ENCODE data around the gene SNX18.
A peak's percentile ranks its signal among the peaks of the same experiment; 100 is the strongest.

SNX18 gene

DNA sequence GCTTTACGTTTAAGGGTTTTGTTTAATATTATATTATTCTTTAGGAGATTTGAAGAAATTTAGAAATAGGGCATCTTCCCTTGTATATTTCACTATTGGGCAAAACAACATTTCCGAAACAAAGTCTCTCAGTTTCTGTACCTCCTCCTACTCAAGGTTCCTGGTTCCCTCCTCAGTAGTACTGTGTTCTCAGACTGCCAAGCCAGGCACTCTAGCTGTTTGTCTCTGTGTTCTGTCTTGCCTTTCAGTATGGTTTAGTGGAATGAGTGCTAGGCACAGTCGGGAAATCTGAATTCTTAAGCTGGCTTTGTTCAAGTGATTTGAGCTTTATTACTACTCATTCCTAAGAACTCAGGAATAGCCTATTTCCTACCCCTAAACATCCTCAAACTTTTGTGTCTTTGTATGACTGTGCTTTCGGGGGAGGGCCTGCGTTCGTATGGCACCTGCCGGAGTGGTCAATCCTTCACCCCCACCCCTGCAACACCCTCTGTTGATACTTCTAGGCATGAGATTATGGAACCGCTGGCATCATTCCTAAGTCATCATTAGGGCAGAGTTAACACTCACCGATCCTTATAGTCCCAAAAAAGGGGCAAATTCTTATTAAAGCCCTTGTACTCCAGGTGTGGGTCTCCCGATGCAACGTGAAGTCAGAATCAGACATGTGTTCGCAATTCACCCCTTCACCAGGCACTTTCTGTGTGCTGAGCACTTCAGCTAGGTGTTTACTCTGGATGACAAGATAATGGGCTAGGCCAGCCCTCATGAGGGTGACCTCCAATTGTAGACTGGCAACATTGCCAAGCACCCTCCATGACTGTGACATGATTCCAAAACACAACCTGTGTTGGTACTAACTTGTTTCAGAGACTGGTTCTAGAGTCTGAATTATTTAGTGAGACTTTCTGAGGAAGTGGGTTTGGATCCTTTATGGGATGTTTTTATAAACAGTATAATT is 24.5 kb downstream of the SNX18 start:
- no peak for DNase-seq (ENCODE audit: low spot score)

DNA sequence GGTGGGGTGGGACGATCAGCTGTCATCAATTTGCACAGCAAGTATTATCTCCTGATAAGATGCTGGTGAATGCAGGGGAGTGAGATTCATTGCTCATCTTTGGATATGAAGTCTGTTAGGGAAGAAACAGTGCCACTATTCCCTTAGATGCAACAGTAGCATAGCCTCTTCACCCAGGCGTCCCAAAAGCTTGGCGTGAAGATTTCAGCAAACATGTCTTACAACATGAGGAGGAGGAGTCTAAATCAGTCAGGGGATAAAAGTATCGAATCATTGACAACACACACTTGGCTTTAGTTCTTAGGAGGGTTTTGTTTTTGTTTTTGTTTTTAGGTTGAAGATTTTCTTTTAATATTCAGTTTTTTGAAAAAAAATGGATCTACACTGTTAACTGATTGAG is 26.5 kb downstream of the SNX18 start:
- no peak for DNase-seq (ENCODE audit: low spot score)

DNA sequence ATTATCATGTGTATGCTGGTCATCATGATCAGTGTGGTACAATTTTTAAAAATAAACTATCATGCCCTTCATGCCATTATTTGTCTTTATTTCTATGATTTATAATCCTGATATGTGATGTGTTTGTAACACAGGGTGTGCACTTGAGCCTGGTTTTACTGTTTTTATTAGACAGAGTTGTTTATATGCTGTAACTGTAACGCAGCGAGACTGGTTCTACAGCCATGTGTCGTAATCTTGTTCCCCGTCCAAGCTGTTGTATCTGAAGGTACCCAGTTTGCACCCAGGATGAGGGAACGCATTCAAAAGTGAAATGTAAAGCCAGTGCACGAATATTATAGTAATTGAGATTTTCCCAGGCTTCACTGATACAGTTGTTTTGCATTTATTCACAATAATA is 28.2 kb downstream of the SNX18 start:
- no peak for DNase-seq (ENCODE audit: low spot score)

DNA sequence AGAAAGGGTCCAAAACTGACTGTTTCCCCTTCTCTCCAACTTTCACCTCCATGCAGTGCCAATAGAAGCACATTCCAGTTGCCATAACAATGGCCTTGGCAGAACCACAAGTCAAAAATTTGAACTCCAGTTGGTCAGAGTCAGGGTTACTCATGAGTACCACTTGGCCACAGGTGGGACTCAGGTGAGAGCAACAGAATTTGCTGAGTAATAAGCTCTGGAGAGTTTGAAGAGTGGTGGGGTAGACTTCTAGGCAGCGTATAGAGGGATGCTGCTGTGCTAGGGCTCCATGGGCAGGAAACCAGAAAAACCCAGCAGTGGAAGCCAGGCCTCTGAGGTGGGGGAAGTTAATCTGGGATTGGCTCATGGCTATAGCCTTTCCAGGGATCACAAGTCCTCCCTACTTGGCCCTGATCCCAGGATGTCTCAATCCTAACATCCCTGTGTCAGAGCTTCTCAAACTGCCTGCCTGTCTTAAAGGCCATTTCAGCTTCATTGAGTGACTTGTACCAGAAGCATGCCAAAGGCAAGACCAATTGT is 30.2 kb downstream of the SNX18 start:
- DNase-seq (ENCODE audit: low spot score) = no peak

DNA sequence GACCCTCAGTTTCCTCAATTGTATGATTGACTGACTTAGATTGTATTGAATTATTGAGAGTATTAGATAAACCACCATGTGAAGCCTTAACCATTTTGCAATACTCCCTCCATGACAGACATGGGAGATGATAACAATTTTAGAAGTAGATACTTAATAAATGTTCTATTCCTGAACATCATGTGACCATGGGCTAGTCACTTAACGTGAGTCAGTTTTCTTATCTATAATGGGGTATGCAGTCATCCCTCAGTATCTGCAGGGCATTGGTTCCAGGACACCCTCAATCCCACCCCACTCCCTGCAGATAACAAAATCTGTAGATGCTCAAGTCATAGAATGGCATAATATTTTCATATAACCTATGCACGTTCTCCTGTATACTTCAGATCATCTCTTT is 31.0 kb downstream of the SNX18 start:
- DNase-seq (ENCODE audit: low spot score) = no peak

GRCh38 chr5:54551292-54551691 is 33.7 kb downstream of the SNX18 start:
- DNase-seq (ENCODE audit: low spot score) = no peak

- DNase-seq (ENCODE audit: low spot score) = peak; percentile 81
Observed at GRCh38 chr5:54551926-54552325, 34.4 kb downstream of the SNX18 start.

- no peak for DNase-seq (ENCODE audit: low spot score)
Observed at GRCh38 chr5:54552446-54552845, 34.9 kb downstream of the SNX18 start.

DNA sequence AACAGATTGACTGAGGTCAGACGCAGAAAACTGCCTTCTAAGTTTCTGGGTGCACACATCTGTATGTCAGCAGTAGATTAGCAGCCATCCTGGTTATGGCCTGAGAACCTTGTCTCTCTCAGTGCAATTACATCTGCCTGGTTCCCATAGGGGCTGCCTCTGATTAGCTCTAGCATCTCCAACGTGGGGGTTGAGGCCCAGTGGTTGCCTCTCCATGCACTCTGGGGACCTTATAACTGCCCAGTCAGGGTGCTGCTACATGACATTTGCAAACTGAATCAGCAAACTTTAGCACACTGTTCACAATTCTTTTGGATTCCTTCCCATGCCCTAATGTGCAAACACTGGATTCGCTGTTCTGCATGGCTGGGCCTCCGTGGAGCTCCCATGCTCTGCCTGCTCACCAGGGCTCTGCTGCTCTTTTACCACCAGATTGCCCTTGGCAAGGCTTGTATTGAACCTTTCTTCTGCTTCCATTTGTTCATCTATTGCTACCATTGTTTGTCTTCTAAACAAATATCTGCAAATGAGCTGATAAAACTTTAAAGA is 36.2 kb downstream of the SNX18 start:
- DNase-seq (ENCODE audit: low spot score) = peak; percentile 90

GRCh38 chr5:54556141-54556540 is 38.6 kb downstream of the SNX18 start:
- no peak for DNase-seq (ENCODE audit: low spot score)

DNA sequence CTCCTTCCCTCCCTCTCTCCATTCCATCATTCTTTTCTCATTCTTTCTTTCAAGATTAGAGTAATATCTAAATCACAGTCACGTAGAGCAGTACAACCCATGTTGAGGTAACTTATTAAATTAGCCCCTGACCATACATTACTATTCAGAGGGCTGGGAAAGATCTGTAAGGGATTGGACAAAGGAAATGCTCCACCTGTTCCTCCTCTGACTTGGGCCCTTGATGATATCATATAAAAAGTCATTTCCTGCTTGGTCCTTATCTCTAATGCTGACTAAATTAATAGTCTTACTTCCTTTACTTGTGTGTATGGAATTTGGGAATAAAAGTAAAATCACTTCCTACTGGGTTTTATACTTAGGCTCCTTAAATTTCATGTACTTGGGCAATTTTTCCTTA is 40.8 kb downstream of the SNX18 start:
- DNase-seq (ENCODE audit: low spot score) = no peak

- DNase-seq (ENCODE audit: low spot score) = no peak
Observed at GRCh38 chr5:54561651-54562050, 44.1 kb downstream of the SNX18 start.

GRCh38 chr5:54563083-54563761 is 45.7 kb downstream of the SNX18 start:
- no peak for DNase-seq (ENCODE audit: low spot score)

- no peak for DNase-seq (ENCODE audit: low spot score)
Observed at GRCh38 chr5:54567996-54568395, 50.4 kb downstream of the SNX18 start.

- DNase-seq (ENCODE audit: low spot score) = peak; percentile 37
Observed at GRCh38 chr5:54570916-54571315, 53.4 kb downstream of the SNX18 start.

DNA sequence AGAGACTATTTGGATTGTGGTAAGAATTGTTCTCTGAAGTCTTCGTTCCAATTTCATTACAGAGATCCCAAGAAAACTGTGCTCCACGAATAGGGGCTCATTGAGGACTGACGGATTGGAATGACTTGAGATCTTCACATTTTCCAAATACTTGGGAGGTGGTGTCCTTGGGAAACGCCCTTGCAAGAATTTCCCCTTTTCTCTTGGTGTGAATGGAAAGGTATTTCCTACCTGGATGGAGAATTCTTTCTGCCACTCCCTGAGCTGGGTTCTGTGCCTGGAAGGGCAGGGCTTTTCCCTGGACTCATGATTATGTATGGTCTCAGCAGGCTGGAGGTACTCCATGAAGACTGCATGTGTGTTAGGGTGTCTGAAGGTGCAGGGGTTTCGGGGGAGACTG is 53.9 kb downstream of the SNX18 start:
- no peak for DNase-seq (ENCODE audit: low spot score)

GRCh38 chr5:54573812-54574489 is 56.4 kb downstream of the SNX18 start:
- no peak for DNase-seq (ENCODE audit: low spot score)

- DNase-seq (ENCODE audit: low spot score) = peak; percentile 37
Observed at GRCh38 chr5:54577528-54577927, 60.0 kb downstream of the SNX18 start.

GRCh38 chr5:54577937-54578653 is 60.5 kb downstream of the SNX18 start:
- no peak for DNase-seq (ENCODE audit: low spot score)

DNA sequence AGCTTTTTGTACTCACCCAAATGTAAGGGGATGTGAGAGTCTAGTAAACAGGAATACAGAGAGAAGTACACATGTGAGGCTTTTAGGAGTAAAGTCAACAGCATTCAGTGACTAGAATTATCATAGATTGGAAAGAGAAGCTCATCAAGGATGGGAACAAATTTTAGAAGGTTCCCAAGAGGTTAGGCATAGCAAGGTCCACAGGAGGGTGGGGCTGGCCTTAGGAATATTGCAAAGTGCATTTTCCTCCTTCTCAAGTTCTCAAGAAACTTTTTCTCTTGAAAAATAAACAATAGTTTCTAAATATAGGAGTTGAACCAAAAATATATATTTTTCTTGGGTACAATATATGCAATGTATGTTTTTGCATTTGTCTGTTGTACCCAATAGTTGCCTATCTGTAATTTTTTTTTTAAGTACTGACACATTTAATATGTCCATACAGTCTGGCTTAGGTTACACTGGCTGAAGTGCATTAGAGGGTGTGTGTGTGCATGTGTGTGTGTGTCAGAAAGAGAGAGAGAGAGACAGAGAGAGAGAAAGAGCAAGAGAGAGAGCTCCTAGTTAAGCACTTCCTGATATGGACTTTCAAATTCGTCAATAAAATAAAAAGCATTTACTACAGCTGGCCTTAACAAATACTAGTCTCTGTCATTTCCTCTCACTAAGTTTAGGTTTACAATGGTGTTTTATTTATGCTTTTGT is 62.2 kb downstream of the SNX18 start:
- no peak for DNase-seq (ENCODE audit: low spot score)

Data from Ammon's horn (tissue), 1 donor.